Left ventricle myocardium inferior (tissue), 1 donor: ENCODE results near the gene DAZAP1. TPM values are rescaled to one million over a fixed set of nuclear protein-coding genes. Genes with fewer than 3 reads are reported as not detected.

Experiments
- DNase-seq: peaks from one replicate; pipeline ENCODE4 v3.0.0-alpha.2; 2020
- H3K27ac ChIP-seq: fragments of 200-600 bp; replicated peaks from 2 replicates; pipeline ENCODE4 v1.8.0; 2021
- H3K27me3 ChIP-seq: fragments of 200-600 bp; 2 replicates; pipeline ENCODE4 v1.8.0; 2021; ENCODE audit warnings: low read depth
- H3K36me3 ChIP-seq: fragments of 200-600 bp; 2 replicates; pipeline ENCODE4 v1.8.0; 2021
- H3K4me1 ChIP-seq: fragments of 200-600 bp; 2 replicates; pipeline ENCODE4 v1.8.0; 2021
- H3K4me3 ChIP-seq: fragments of 200-600 bp; 2 replicates; pipeline ENCODE4 v1.8.0; 2021; ENCODE audit warnings: mild to moderate bottlenecking, moderate library complexity
- H3K9me3 ChIP-seq: fragments of 200-600 bp; replicated peaks from 2 replicates; pipeline ENCODE4 v1.8.0; 2021
- intact Hi-C: fragments of 100-400 bp; cut with micrococcal nuclease; formaldehyde crosslinking; loops from one replicate; pipeline ENCODE4 v1.11.0; 2022
- total RNA-seq: library from RNA; stranded (reverse); fragmentation: NEBNext Ultra II Directional; extraction: Animal tissue kit (Norgen Biotek cat#: 25700); gene quantifications from one replicate; pipeline ENCODE4 v1.2.1, GENCODE V29; 2021
- TF ChIP-seq, protein P1 (sequence below): fragments of 200-600 bp; IDR thresholded peaks from 2 replicates; pipeline ENCODE4 v1.8.0; 2021; ENCODE audit warnings: antibody characterized with exemption, mild to moderate bottlenecking, borderline replicate concordance
- donor health status: DM: no; HTN: yes; CAD: no; lungs with severe emphysema.

Gene DAZAP1
- total RNA-seq, 1 donor from 2014 or later, result 81.8 TPM

- Histone ChIP-seq H3K9me3 (no peaks in the 10 kb centered on the region), H3K4me3 (no peak overlapping the region), H3K27me3 (peaks cover 86% of the 10 kb centered on the region), H3K36me3 (peaks cover under 1% of the 10 kb centered on the region), H3K4me1 (peaks cover 44% of the 10 kb centered on the region), H3K27ac (no peak overlapping the region)
- intact Hi-C loops, result no loop called here
- DNase-seq, result no peak
- TF ChIP-seq, protein P1, sequence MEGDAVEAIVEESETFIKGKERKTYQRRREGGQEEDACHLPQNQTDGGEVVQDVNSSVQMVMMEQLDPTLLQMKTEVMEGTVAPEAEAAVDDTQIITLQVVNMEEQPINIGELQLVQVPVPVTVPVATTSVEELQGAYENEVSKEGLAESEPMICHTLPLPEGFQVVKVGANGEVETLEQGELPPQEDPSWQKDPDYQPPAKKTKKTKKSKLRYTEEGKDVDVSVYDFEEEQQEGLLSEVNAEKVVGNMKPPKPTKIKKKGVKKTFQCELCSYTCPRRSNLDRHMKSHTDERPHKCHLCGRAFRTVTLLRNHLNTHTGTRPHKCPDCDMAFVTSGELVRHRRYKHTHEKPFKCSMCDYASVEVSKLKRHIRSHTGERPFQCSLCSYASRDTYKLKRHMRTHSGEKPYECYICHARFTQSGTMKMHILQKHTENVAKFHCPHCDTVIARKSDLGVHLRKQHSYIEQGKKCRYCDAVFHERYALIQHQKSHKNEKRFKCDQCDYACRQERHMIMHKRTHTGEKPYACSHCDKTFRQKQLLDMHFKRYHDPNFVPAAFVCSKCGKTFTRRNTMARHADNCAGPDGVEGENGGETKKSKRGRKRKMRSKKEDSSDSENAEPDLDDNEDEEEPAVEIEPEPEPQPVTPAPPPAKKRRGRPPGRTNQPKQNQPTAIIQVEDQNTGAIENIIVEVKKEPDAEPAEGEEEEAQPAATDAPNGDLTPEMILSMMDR, result no peak
Measured at GRCh38 chr19:1455002-1455335, 47.6 kb downstream of the DAZAP1 start.

DNA sequence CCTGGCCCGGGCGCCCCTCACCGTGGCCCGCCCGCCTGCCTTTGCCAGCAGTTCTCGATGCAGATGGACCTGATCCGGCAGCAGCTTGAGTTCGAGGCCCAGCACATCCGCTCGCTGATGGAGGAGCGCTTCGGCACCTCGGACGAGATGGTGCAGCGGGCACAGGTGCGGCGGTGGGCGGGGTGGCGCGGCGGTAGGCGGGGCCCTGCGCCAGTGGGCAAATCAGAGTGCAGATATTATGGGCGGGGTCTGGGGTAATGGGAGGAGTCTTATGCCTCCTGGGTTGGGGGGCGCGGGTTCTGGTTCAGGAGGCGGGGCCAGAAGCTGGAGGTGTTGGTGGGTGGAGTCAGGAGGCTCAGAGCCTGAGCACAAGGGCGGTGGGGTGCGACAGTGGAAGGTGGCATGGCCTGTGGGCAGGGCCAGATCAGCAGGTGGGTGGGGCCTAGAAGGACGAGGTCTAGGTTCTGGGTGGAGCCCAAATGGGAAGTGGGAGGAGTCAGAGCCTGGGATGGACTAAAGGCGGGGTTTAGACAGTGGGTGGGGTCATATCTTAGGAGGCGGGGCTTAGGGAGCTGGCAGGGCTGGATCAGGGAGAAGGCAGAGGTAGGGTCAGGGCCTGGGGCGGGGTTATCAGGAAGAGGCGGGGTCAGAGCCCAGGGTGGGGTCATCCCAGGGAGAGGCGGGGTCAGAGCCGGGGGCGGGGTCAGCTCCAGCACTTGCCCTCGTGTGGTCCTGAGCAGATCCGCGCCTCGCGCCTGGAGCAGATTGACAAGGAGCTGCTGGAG lies 48.1 kb downstream of the DAZAP1 start:
- H3K27me3 ChIP-seq, result peaks cover 81% of the 10 kb centered on the region
- intact Hi-C loops, result no loop called here
- DNase-seq, result no peak

GRCh38 chr19:1456121-1456900 lies 48.9 kb downstream of the DAZAP1 start:
- H3K4me1 ChIP-seq, result peaks cover 44% of the 10 kb centered on the region
- TF ChIP-seq, protein P1, result no peak
- peaks cover 73% of the 10 kb centered on the region for H3K27me3 ChIP-seq
- no peak overlapping the region for H3K27ac ChIP-seq
- intact Hi-C loops, result no loop called here
- no peaks in the 10 kb centered on the region for H3K9me3 ChIP-seq
- DNase-seq, result no peak
- H3K36me3 ChIP-seq, result peaks cover 13% of the 10 kb centered on the region
- no peak overlapping the region for H3K4me3 ChIP-seq

More for the DNA sequence above, 48.1 kb downstream of the DAZAP1 start:
- Histone ChIP-seq H3K9me3 (no peaks in the 10 kb centered on the region), H3K36me3 (peaks cover 6% of the 10 kb centered on the region), H3K4me1 (peaks cover 44% of the 10 kb centered on the region), H3K4me3 (no peak overlapping the region), H3K27ac (no peak overlapping the region)
- TF ChIP-seq, protein P1, result no peak

DNA sequence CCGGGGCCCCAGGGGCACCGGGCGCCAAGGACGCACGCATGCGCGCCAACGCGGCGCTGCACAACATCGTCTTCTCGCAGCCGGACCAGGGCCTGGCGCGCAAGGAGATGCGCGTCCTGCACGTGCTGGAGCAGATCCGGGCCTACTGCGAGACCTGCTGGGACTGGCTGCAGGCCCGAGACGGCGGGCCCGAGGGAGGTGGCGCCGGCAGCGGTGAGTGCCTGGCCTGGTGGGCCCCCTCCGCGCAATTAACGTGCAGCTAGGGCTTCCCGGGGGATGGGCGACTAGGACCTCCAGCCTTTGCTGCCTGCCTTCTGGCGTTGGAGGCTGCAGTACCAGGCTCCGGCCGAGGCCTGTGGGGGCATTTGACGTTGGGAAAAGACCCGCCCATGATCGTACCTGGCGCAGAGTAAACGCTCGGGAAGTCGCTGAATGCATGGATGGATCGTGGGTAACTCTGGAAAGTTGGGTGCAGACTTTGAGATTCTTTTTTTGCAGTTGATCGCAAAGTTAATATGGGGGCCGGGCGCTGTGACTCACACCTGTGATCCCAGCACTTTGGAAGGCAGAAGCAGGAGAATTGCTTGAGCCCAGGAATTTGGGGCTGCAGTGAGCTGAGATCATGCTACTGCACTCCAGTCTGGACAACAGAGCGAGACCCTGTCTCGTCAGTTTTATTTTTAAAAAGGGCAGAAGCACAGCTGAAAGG lies 49.8 kb downstream of the DAZAP1 start:
- Histone ChIP-seq H3K9me3 (no peaks in the 10 kb centered on the region), H3K4me3 (no peak overlapping the region), H3K36me3 (peaks cover 13% of the 10 kb centered on the region), H3K27me3 (peaks cover 64% of the 10 kb centered on the region), H3K4me1 (peaks cover 44% of the 10 kb centered on the region), H3K27ac (no peak overlapping the region)
- no peak for DNase-seq
- TF ChIP-seq, protein P1, result no peak
- intact Hi-C loops, result no loop called here

DNA sequence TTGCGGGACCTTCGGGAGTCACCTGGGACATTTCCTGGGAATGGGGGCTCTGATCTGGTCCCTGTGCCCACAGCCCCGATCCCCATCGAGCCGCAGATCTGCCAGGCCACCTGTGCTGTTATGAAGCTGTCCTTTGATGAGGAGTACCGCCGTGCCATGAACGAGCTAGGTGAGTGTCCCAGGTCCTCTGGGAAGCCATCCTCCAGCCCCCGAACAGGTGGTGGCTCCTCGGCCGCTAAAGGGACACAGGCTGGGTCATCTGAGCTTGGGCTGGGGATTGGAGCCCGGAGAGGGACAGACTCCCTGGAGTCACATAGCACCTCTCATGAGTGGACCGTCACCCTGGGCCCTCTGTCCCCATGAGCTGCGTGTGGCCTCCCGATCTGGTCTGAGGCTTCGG lies 50.5 kb downstream of the DAZAP1 start:
- no peak overlapping the region for H3K4me3 ChIP-seq
- peaks cover 38% of the 10 kb centered on the region for H3K4me1 ChIP-seq
- peaks cover 57% of the 10 kb centered on the region for H3K27me3 ChIP-seq
- no peak overlapping the region for H3K27ac ChIP-seq
- TF ChIP-seq, protein P1, result no peak
- H3K9me3 ChIP-seq, result no peaks in the 10 kb centered on the region
- intact Hi-C loops, result no loop called here
- peaks cover 13% of the 10 kb centered on the region for H3K36me3 ChIP-seq
- DNase-seq, result no peak
